ENCODE results near the gene RETREG1.
"Not testable (repeated sequence)": the region's sequence is repeated elsewhere in the genome, so short reads cannot be mapped to it uniquely, and the experiment has no call there.

Gene RETREG1

DNA sequence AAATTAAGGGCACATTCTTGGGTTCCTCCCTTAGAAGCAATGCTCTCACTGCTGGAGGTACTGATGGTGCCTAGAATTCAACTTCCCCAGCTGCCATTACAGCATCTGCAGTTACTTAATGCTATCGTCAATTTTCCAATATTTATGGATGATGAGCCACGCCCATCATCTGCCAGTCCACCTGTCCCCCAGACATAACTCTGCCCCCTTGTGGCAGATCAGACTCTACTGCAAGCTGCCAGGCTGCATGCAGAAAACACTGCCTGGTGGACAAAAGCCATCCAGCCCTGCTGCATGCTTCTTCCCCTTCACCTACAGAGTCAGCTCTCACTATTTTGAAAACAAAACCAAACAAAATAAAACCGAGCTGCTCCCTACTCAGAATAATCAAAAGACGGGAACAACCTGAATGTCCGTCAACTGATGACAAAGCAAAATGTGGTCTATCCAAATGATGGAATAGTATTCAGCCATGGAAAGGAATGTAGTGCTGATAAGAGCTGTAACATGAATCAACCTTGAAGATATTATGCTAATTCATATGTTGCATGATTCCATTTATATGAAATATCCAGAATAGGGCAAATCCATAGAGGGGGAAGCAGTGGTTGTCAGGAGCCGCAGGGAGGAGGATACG lies 66.4 kb downstream of the RETREG1 start:
- peak; percentile 50 to 72 (median 70) for DNase-seq

DNA sequence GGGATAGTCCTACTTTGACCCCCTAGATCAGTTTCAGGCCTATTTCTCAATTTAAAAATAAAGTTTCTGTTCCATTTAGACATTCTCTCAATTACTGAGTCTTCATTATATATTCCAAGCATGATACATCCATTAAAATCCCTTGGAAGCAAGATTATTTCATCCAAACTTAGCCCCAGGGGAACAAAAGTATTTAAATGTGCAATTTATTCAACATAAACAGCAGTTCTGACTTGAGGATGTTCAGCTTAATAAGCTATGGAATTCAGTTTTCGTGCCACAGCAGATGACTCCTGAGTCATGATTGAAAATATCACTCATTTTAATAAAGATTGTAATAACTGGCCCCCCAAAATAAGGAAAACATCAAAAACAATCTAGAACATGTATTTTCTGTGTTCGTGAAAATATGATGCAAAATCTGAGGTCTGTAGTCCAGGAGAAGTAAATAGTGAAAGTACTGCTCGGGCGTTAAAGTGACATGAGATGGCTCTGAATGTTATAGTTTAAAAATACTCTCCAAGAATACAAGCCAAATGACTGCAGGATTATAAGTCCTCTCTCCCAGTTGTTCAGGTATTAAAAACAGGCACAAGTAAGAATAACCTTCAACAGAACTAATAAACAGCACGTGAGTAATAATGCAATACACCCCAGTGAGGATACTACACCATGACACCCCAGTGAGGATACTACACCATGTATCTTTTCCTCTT lies 67.1 kb downstream of the RETREG1 start:
- DNase-seq: no peak

DNA sequence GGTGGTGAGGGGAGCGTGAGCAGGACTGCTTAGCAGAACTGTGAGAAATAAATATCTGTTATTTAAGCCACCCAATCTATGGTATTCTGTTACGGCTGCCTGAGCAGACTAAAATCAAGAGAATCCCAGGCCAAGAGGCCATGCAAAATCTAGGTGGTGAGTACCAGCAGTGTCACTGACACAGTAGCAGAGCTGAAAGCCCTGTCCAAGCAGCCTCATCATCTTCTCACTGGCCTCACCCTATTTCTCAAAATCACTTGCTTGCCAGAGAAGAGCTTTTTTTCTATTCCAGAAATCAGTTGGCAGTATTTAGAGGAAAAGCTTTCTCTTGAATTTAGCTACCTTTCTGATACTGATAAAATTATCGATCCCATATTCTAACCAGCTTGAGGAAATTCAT lies 68.0 kb downstream of the RETREG1 start:
- DNase-seq: no peak

DNA sequence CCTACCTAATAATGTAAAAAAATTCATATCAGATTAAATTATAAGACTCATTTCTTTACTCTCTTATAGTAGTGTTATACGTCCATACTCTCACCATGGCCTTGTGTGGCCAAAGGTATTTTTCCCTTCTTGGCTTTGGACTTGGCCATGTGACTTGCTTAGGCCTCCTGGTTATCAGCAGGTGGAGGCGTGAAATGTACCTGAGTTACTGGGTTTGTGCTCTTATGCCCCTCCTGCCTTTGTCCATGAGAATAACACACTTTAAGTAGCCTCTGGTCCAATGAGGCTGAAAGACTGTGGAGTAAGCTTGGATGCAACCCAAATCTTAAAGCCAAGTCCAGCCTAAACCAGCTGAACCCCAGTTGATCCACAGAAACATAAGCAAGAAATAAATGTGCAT lies 68.7 kb downstream of the RETREG1 start:
- DNase-seq: no peak

DNA sequence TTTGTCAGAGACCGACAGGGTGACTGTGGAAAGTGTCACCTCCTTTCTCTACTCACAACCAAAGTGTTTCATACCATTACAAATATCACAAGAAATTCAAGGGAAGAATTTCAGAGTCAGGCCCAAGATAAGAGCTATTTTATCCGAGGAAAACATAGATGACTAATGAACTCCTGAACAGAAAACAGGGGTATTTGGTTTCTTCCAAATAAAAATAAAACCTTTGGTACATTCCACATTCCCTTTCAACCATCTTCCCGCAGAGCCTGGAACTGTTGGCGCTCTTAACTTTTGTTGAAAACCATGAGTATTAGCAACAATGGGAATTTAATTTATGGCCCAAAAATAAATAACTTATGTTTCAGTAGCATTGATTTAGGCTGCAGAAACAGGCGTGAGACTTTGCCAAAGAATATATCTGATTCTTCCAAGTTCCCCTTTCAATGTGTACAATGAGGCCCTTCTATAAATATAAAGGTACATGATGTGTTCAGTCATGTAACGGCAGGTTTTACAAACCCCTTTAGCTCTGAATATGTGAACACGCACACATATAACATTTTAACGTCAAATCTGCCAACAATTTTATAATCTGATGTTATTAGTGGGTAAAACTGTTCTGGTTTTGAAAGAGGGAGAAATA lies 69.5 kb downstream of the RETREG1 start:
- no peak for DNase-seq

DNA sequence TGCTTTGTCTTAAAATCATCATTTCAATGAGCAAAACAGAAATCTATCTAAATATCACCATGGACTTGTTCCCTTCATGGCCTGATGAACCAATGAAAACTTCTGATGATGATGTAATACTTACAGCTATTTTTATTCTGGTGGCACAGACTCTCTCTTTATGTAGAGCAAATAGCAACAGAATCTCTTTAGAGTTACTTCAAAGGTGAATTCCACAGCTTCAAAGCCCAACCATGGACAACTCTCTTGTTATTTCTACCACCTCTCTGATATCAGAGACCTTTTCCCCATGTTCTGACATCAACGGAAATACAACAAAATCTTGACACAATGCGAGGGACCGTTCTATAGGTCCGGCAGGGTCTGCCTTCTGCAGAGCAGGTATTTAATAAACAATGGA lies 70.1 kb downstream of the RETREG1 start:
- DNase-seq: no peak

DNA sequence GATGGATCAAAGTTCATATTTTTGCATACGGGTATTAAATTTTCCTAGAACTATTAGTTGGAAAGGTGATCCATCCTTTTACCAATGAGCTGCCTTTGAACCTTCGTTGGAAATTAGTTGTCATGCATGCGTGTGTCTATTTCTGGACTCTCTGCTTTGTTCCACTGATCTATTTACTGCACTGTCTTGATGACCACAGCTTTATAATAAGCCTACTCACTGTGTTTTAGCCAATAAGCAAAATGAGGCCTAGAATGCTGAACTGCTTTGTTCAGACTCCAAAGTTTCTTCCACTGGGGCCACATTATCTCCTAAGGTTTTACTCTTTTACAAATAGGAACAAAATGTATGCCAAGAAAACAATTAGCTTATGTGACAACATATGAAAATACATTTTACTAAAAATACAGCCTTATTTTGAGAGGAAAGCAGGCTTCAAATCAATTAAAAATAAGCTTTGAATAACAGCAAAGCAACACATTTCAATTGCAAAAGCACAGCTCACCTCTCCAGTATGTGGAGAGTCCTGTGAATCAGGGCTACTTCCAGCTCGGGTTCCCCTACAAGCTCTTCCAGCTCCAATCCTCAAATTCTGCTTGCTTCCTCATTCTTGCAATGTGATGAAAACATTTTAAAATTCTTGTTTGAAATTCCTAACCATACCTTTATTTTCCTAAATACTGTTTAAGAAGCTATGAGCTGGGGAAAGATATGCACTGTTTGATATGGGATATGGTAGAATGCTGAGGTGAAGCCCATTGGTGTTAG lies 72.0 kb downstream of the RETREG1 start:
- no peak for DNase-seq

DNA sequence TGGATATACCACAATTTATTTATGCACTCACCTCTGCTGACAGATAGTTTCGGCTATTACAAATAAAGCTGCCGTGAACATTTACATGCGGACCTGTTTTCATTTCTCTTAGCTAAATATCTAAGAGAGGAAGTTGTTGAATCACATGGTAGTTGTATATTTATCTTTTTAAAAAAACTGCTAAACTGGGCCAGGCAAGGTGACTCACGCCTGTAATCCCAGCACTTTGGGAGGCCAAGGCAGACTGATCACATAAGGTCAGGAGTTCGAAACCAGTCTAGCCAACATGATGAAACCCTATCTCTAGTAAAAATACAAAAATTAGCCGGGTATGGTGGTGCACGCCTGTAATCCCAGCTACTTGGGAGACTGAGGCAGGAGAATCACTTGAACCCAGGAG lies 73.6 kb downstream of the RETREG1 start:
- DNase-seq: not testable (repeated sequence)

DNA sequence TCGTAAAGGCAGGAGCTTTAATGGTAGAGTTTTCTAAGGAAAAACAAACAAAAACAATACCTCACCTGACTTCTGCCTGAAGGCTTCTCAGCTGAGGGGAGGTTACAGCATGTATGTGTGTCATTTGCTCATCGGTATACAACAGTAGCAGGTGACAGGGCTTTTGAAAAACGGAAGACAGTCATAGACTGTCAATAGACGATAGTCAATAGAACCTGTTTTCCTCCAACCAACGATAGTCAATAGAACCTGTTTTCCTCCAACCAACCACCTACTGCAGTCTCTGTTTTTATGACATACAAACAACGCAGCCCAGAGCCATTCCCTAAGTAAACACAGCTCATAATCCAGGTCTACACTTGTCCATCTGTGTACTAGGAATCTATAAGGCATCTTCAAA lies 74.6 kb downstream of the RETREG1 start:
- no peak for DNase-seq

DNA sequence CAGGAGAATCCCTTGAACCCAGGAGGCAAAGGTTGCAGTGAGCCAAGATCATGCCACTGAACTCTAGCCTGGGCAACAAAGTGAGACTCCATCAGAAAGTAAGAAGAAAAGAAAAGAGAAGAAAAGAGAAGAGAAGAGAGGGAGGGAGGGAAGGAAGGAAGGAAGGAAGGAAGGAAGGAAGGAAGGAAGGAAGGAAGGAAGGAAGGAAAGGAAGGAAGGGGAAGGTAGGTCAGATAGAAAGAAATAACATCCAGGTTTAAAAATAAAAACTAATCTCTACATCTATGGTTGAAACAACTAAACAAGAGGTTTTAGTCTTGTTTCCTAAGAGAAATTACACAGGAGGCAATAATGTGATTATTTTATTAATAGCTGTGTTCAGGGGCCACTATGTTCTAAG lies 75.2 kb downstream of the RETREG1 start:
- DNase-seq: not testable (repeated sequence)

DNA sequence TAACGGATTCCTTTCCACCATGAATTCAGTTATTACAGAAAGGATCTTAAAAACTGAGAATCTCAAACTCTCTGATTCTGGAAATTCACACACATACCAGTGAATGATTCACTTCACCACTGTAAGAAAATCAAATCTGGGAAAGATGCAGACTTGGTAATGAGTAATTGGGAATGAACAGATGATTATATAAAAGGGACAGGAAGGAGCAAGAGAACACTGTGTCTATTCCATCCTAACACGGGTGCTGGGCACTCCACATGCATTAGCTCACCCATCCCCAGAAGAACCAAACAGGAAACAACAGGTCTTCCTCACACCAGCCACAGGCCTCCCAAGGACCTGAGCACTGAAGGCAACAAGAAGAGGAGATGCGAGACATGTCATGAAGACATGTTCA lies 76.4 kb downstream of the RETREG1 start:
- no peak for DNase-seq

DNA sequence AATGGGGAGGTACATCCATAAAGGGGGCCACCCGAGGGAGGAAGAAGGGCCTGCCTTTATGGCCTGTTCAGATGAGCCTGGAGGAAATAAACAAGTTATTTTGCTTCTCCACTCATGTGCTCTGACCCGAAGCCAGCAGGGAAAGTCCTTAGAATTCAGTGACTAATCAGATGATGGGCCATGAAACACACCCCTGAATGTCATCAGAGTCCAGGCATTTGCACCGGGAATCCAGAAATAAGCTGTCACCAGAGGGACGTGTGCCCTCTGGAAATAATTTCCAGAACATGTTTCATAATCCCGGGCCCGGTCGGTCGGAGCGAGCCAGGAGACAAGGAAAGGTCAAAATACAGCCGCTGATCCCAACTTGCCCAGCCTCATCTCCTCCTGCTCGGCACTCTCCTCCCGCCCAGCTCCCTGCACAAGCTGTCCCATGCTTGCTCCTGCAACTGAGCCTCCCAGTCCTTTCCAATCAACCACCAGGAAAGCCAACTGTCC lies 77.6 kb downstream of the RETREG1 start:
- no peak for DNase-seq

DNA sequence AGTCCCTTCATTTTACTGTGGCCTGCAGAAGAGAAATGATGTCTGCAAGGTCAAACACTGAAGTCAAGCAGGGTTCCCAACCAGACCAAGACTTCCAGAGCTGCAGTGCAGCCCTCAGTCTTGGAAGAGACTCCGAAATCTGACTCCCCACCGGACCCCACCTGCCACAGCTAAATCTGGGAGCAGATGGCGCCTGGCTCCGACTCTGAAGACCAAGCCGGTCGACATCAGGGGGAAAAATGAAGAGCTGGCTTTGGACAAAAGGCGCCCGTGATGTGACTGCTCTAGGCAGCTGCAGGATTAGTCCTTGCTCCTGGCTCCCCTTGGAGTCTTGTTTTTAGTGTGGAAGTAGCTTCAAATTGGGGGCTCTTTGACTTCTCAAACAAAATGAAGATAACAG lies 78.8 kb downstream of the RETREG1 start:
- no peak for DNase-seq

DNA sequence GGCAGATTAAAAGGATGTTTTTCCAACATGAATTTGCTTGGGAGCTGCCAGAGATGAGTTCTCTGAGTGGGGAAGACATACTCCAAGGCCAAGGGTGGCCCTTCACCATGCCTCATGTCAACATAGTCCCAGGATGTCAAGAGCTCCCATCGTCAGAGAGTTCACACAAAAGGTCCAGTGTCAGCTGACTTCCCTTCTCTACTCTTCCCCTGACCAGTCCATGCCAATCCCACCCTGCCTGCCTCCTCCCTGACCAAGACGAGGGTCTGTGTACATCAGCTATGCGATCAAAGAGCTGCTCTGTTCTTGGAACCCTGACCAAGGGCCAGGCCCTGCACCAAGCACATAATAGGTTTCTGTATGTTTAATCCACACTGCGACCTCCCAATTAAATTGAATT lies 80.0 kb downstream of the RETREG1 start:
- DNase-seq: no peak

DNA sequence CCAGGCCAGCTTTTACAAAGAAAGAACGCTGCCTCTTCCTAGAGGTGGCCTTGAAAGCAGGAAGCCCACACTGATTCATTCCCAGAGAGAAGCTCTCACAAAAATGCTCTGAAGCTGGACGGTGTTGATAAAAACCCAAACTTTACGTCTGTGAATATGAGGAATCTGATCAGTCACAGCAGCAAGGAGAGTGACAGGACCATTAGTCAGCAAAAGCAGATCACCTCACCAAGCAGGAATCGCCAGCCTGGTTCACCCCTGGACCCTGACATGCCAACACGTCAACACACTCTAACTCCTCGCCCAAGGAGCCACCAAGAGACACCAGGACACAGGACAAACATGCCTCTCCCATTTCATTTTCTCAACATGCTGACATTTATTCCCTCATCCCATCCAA lies 80.6 kb downstream of the RETREG1 start:
- no peak for DNase-seq

DNA sequence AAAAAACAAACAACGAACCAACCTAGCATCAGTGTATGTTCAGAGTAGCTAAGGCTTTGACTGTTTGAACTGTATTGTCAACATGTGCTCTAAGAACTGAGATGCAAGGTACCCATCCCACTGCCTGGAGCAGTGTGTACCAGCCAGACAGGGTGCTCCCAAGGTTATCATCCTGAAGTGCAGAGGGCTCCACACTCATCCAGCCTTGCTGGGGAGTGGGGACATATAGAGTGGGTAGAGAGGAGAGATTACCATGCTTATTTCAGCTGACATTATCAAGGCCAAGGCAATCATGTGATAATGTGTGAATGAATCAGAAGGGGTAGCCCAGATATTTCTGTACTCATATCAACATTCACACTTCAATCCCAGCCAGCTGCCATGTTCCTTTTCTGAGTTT lies 82.5 kb downstream of the RETREG1 start:
- no peak for DNase-seq

DNA sequence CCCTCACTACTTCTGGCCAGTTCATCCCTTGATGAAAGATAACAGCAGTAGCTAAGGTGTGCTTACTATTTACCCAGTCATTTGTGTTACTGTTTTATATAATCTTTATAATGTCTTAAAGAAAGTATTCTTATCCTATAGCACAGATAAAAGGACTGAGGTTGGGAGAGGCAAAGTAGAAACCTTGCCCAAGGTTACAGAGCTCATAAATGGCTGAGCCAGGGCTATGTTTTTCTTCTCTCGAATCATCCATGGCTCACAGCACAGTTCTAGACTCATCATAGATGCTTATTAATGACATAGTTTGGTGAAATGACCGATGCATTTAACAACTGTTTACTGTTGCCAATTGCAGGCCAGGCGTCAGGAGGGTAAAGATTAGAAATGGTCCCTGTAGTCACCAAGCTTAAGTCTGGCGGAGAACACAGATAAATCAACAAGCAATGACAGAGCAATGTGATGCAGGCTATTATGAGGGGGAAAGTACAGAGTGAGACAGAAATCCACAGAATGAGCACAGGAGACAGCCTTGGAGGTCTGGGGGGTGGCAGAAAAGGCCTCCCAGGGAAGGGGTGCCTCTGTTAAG lies 85.6 kb downstream of the RETREG1 start:
- no peak for DNase-seq

DNA sequence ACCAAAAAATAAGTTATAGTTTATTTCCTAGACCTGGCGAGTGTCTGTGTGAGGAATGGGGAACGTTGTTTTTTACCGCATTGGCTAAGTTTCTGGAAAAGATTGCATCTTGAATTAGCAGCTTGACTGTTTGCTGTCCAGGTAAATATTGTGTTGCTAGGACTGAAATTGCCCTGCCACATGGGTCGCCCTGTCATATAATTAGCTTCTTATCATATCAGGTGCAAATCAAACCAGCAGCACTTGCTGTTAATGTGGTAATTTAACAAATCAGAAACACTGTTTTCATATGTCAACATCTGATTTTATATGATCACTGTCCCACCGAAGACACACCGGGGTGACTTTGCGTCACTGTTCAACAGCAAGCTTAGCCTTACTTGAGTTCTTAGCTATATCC lies 87.5 kb downstream of the RETREG1 start:
- DNase-seq: no peak

DNA sequence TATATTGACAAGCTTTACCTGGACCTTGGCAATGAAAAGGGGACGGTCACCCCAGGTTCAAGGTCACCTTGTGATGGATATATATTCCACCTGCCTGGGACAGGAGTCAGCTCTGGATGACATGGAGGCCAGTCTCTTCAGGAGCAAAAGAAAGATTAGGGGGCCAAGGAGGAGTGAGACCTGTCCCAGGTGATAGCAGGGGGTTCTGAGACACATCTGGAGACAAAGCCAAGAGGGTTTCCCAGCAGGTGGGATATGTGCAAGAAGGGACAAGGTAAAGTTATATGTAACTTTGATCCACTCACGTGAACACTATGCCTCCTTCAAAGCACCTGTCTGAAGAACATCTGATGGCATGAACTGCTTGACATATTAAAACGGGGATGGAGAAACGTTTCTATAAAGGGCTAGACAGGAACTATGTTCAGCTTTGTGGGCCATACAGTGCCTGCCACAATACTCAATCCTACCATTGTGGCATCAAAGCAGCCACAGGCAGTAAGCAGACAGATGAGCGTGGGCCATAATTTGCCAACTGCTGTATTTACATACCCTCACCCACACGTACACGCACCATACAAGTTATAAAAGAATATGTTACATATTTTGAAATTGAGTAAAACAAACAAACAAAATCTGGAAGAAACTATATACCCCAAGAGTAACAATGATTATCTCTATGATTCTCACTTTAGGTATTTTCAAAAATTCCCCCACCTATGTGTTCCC lies 88.3 kb downstream of the RETREG1 start:
- no peak for DNase-seq

DNA sequence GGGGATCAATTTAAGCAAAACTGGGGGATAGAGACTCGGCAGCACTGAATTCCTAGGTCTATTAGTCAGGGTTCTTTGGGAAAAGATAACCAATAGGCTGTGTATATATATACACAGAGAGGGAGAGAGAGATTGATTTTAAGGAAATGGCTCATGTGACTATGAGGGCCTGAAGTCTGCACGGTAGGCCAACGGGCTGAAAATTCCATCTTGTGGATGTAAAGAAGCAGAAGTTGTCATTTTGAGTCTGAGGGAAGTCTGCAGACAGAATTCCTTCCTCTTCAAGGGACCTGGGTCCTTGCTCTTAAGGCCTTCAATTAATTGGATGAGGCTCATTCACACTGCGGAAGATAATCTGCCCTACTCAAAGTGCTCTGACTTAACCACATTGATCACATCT lies 91.1 kb downstream of the RETREG1 start:
- DNase-seq: peak; percentile 39 to 73 (median 62)

DNA sequence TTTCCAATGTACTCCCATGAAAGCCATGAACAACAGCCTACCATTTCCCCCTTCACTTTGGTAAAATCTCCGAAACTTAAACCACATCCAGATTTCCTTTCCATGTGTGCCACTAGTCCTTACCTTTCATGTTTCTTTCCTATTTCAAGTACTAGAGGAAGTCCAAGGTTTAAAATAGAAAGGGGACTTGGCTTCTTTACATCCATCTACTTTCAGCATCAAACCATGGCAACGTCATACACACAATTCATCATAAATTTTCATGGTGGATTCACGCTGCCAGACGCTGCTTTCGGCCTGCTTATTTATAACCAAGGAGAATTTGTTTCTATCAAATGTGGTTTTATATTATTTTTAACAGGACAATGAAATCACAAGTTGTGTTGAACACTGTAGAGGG lies 92.5 kb downstream of the RETREG1 start:
- no peak for DNase-seq

Data from suppressor macrophage (primary cell).